ENCODE results near the gene XRN1.

DNA sequence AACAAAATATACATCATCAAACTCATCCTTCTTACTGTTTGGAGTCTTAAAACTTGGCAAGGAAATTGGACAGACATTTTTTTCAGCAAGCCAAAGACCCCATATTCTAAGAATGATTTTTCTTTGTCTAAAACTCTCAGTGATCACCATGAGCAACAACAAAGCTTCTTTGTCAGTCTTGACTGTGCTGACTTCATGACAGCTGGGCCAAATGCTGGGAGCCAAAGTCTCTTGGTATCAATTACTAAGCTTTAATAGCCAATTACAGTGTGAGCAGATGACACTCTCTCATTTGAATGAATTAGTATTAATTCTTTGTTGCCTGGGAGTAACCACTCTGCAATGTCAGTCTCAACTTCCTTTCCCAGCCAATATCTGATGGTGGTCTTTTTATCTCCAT is 174.3 kb downstream of the XRN1 start:
- TF ChIP-seq POLR2A (IDR thresholded peaks at IDR 0.05; ENCODE audit: low read length) = no peak
- no peak for TF ChIP-seq GATA1 (IDR thresholded peaks at IDR 0.05; ENCODE audit: low read depth, low read length)
